ENCODE measurements around the gene TDRKH.

DNA sequence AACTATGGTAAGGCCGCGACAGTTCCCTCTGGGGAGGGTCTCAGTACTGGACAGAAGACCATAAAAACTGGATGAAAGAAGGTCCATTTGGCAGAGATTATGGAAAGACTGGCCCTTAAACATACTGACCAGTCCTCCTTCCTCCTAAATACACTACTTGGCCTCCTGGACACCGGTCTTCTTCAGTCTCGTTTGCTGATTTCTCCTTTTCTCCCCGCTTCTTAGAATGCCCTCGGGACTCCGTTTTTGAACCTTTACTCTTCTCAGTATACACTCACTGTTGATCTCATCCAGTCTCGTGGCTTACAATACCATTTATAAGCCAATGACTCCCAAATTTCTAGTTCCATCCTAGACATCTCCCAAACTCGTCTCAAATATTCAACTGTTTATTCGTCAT lies 26.3 kb downstream of the TDRKH start:
- TF ChIP-seq EZH2phosphoT487 (IDR thresholded peaks at IDR 0.05; ENCODE audit: unreplicated experiment) (no peak), NANOG (IDR thresholded peaks at IDR 0.05; ENCODE audit: borderline replicate concordance) (no peak), JUNB (IDR thresholded peaks at IDR 0.05; ENCODE audit: unreplicated experiment) (no peak), ZNF331 (CRISPR knock-in tag; IDR thresholded peaks at IDR 0.05; ENCODE audit: low read depth) (no peak), EZH2 (IDR thresholded peaks at IDR 0.05; ENCODE audit: low read depth, unreplicated experiment) (no peak), STAT1 (IDR thresholded peaks at IDR 0.05; ENCODE audit: unreplicated experiment) (no peak)
- TF ChIP-seq, protein P1, sequence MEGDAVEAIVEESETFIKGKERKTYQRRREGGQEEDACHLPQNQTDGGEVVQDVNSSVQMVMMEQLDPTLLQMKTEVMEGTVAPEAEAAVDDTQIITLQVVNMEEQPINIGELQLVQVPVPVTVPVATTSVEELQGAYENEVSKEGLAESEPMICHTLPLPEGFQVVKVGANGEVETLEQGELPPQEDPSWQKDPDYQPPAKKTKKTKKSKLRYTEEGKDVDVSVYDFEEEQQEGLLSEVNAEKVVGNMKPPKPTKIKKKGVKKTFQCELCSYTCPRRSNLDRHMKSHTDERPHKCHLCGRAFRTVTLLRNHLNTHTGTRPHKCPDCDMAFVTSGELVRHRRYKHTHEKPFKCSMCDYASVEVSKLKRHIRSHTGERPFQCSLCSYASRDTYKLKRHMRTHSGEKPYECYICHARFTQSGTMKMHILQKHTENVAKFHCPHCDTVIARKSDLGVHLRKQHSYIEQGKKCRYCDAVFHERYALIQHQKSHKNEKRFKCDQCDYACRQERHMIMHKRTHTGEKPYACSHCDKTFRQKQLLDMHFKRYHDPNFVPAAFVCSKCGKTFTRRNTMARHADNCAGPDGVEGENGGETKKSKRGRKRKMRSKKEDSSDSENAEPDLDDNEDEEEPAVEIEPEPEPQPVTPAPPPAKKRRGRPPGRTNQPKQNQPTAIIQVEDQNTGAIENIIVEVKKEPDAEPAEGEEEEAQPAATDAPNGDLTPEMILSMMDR (conservative IDR thresholded peaks at IDR 0.05; ENCODE audit: low read depth in 2 of 2): no peak
- TF ChIP-seq, protein P2, sequence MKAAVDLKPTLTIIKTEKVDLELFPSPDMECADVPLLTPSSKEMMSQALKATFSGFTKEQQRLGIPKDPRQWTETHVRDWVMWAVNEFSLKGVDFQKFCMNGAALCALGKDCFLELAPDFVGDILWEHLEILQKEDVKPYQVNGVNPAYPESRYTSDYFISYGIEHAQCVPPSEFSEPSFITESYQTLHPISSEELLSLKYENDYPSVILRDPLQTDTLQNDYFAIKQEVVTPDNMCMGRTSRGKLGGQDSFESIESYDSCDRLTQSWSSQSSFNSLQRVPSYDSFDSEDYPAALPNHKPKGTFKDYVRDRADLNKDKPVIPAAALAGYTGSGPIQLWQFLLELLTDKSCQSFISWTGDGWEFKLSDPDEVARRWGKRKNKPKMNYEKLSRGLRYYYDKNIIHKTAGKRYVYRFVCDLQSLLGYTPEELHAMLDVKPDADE (IDR thresholded peaks at IDR 0.05): no peak

All from GM23338 (cell line).